Pancreas (tissue), 10 donors: ENCODE data around the gene POLR1H. TPM values are rescaled to one million over a fixed set of nuclear protein-coding genes. Genes with fewer than 3 reads are reported as not detected.

Source experiments
- ATAC-seq, 4 donors: fragments of 200-7000 bp; cut with Tn5 transposase; one replicate each; pipeline versions ENCODE4 v1.8.0 to v1.9.1; 2020; ENCODE audit warnings: mild to moderate bottlenecking in 4 of 4, moderate library complexity in 4 of 4
- DNase-seq, 6 donors: peaks; one replicate each; pipeline ENCODE4 v3.0.0-alpha.2; 2020
- FAIRE-seq: peaks from 2 replicates; lab custom pipeline; 2012; peaks lifted over from hg19 to GRCh38; lab: Jason Lieb, UNC
- H3K27ac ChIP-seq, 4 donors: fragments of 200-600 bp; sonication (generic); 1 replicate in 3 of 4; 2 replicates in 1 of 4; pipeline versions ENCODE4 v1.5.0 to v1.8.0; 2020
- H3K27me3 ChIP-seq, 4 donors: fragments of 200-600 bp; one replicate each; pipeline ENCODE4 v1.8.0; 2021
- H3K36me3 ChIP-seq, 3 donors: fragments of 200-600 bp; sonication (generic) in 1 of 3; one replicate each; pipeline versions ENCODE4 v1.5.0 to v1.8.0; 2020 to 2021
- H3K4me1 ChIP-seq, 3 donors: fragments of 200-600 bp; one replicate each; pipeline ENCODE4 v1.8.0; 2021
- H3K4me3 ChIP-seq, 4 donors: fragments of 200-600 bp; sonication (generic) in 2 of 4; one replicate each; pipeline versions ENCODE4 v1.5.0 to v1.8.0; 2020 to 2021
- H3K9me3 ChIP-seq, 4 donors: fragments of 200-600 bp; one replicate each; pipeline ENCODE4 v1.8.0; 2021
- CTCF ChIP-seq, 4 donors: fragments of 200-600 bp; sonication (generic) in 3 of 4; IDR thresholded peaks; one replicate each; pipeline versions ENCODE4 v1.5.0 to v1.8.0; 2021; ENCODE audit warnings: antibody characterized with exemption in 4 of 4
- WGBS, 2 donors: extraction: QIAGEN DNeasy Blood & Tissue Kit; methylation state at CpG; one replicate each; pipeline ENCODE4 v1.1.7; 2013; 5-methylcytosine and 5-hydroxymethylcytosine counted together
- intact Hi-C, 3 donors: fragments of 100-400 bp; cut with DNase I; formaldehyde crosslinking; loops; one replicate each; pipeline versions ENCODE4 v1.11.1 to v1.14.2; 2022
- polyA plus RNA-seq, 2 donors: library from polyadenylated mRNA; stranded (reverse); fragments of 200-250 nt; gene quantifications; one replicate each; pipeline ENCODE4 v1.2.3, GENCODE V29; 2013
- total RNA-seq, 6 donors: library from RNA; stranded (reverse); fragmentation: NEBNext Ultra II Directional in 4 of 6; extraction: Animal tissue kit (Norgen Biotek cat#: 25700) in 4 of 6; gene quantifications; one replicate each; pipeline versions ENCODE4 v1.2.1 to v1.2.4, GENCODE V29; 2021 to 2023
- donor health status: healthy with polysubstance abuse.
- donor health status: DM: no; HTN: no; CAD: no; lungs with moderate emphysema.
- donor health status: DM: no; HTN: no; CAD: no.
- donor health status: control.
- donor health status: control.
- donor health status: Bipolar disorder and iron deficiency.
- donor health status: DM: yes; HTN: yes; CAD: no.
- donor health status: DM: no; HTN: no; CAD: no.
- donor health status: DM: no; HTN: no; CAD: no.
- donor health status: DM: yes; HTN: yes; CAD: no.

The POLR1H gene
- total and polyA plus RNA-seq, 8 donors, result 12.5 to 29.8 (median 14.0) TPM

DNA sequence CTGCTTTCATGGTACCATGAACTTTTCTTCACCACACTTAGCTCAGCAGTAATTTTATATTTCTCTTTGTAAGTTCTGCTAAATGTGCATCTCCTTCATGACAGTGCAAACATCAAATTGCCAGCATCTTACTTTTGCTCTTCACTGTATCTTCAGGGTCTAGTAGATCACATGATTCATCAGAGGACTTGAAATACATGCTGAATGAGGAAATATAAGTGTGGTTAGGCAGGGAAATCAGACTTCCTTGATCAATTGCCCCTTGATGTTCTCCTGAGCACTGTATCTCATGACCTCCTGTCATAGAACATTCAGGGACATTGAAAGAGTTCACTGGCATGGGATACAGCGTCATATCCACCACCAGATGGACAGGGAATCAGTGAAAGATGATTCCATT, 25.3 kb upstream of the POLR1H start:
- ATAC-seq (no peak), FAIRE-seq (no peak)

DNA sequence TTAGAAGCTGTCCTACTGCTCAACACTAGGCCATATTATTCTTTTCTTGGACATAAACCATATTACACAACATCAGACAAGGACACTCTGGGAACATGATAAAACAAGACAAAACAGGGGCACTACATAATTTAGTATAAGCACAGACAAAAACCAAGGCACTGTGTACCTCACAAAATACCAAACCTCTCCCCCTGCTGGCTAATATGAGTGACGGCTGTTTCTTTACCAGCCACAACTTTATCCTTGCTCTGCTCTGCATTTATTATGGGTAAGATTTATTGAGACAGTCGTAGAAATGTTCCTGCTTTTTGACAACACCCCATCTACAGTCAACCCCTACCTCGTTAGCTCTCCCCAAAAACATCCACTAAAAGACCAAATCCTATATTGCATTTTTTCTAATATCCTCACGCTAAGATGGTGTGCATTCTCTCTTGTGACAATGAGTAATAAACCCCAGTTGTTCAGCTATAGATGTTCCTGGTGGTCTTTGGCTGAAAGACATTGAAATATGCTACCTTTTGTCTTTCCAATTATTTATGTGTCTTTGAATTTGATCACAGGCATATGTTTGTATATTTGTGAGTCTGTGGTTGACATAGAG, 23.8 kb upstream of the POLR1H start:
- TF ChIP-seq CTCF (IDR thresholded peaks at IDR 0.05), result peak in 3 of 4 donors; percentile 15 to 24 (median 15)
- H3K9me3 ChIP-seq, result no peaks in the 10 kb centered on the region
- no peak overlapping the region for H3K27ac ChIP-seq
- no peaks in the 10 kb centered on the region for H3K36me3 ChIP-seq
- no peak for FAIRE-seq
- DNase-seq, result no peak
- no peak overlapping the region for H3K4me3 ChIP-seq
- intact Hi-C loops, result no loop called here
- no peaks in the 10 kb centered on the region for H3K27me3 ChIP-seq
- peak in 1 of 4 donors; percentile 39 for ATAC-seq
- H3K4me1 ChIP-seq, result no peaks in the 10 kb centered on the region
- whole genome bisulfite sequencing, 2 donors, result 49 to 69% methylated on average over 4 of the region's 4 CpGs

More for the DNA sequence above, 25.3 kb upstream of the POLR1H start:
- no peak for TF ChIP-seq CTCF (IDR thresholded peaks at IDR 0.05)
- Histone ChIP-seq H3K4me3 (no peak overlapping the region), H3K4me1 (no peaks in the 10 kb centered on the region), H3K27ac (no peak overlapping the region), H3K36me3 (no peaks in the 10 kb centered on the region), H3K9me3 (no peaks in the 10 kb centered on the region), H3K27me3 (no peaks in the 10 kb centered on the region)
- intact Hi-C loops, result no loop called here
- no peak for DNase-seq
- 95 to 100% methylated on average over 1 of the region's 1 CpG for WGBS, 2 donors

GRCh38 chr6:30041221-30041620, 19.8 kb upstream of the POLR1H start:
- ATAC-seq (no peak), DNase-seq (no peak), FAIRE-seq (no peak)
- intact Hi-C loops, result no loop called here
- WGBS, 2 donors, result 76 to 85% methylated on average over 6 of the region's 6 CpGs
- no peak for TF ChIP-seq CTCF (IDR thresholded peaks at IDR 0.05)
- Histone ChIP-seq H3K9me3 (no peaks in the 10 kb centered on the region), H3K36me3 (no peaks in the 10 kb centered on the region), H3K4me1 (no peaks in the 10 kb centered on the region), H3K27ac (no peak overlapping the region), H3K4me3 (no peak overlapping the region), H3K27me3 (no peaks in the 10 kb centered on the region)

GRCh38 chr6:30041821-30042220, 19.2 kb upstream of the POLR1H start:
- intact Hi-C loops, result no loop called here
- H3K27me3 ChIP-seq, result no peaks in the 10 kb centered on the region
- no peaks in the 10 kb centered on the region for H3K4me1 ChIP-seq
- no peak for TF ChIP-seq CTCF (IDR thresholded peaks at IDR 0.05)
- no peak overlapping the region for H3K4me3 ChIP-seq
- ATAC-seq, result no peak
- H3K9me3 ChIP-seq, result no peaks in the 10 kb centered on the region
- H3K27ac ChIP-seq, result no peak overlapping the region
- DNase-seq, result no peak
- no peaks in the 10 kb centered on the region for H3K36me3 ChIP-seq
- no peak for FAIRE-seq
- WGBS, 2 donors, result 65 to 71% methylated on average over 4 of the region's 4 CpGs

DNA sequence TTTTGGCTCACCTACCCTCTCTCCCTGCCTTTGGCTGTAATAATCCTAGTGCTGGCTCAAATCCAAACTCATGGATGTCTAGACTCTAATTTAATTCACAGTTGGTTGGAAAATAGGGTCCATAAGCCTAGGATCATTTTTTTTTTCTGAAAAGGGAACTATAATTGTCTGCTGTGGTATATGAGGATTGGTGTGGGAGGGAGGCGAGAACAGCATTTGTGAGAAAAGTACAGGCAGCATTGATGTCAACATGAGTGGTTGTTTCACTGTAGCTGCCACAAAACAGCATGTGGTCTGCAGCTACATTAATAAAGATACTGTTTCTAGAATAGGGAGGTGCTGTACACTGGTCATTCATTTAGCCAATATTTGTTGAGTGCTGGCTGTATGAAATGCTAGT, 18.6 kb upstream of the POLR1H start:
- Histone ChIP-seq H3K27ac (no peak overlapping the region), H3K36me3 (no peaks in the 10 kb centered on the region), H3K4me3 (no peak overlapping the region), H3K9me3 (no peaks in the 10 kb centered on the region), H3K4me1 (no peaks in the 10 kb centered on the region), H3K27me3 (no peaks in the 10 kb centered on the region)
- DNase-seq (no peak), FAIRE-seq (no peak), ATAC-seq (no peak)
- no peak for TF ChIP-seq CTCF (IDR thresholded peaks at IDR 0.05)
- intact Hi-C loops, result no loop called here
- WGBS, 2 donors, result 100% methylated on average over 1 of the region's 1 CpG
